Uterus (tissue), 2 donors: ENCODE measurements around the gene BTBD9.

Source experiments
- CTCF ChIP-seq, 4 experiments: fragments of 200-600 bp in 2 of 4; fragments of 450-650 bp in 2 of 4; sonication (generic) in 2 of 4; IDR thresholded peaks; one replicate each; pipeline ENCODE4 v1.5.1; 2016 to 2019; ENCODE audit warnings: antibody characterized with exemption in 4 of 4, mild to moderate bottlenecking in 2 of 4, moderate library complexity in 1 of 4
- POLR2A ChIP-seq, 2 donors: fragments of 450-650 bp; IDR thresholded peaks; one replicate each; pipeline ENCODE4 v1.6.1; 2016; ENCODE audit warnings: antibody characterized with exemption in 2 of 2, mild to moderate bottlenecking in 1 of 2, moderate library complexity in 1 of 2

- no peak for TF ChIP-seq CTCF (IDR thresholded peaks at IDR 0.05)
- TF ChIP-seq POLR2A (IDR thresholded peaks at IDR 0.05): no peak
These were observed 137.3 kb downstream of the BTBD9 start for GRCh38 chr6:38502423-38502822.
